Body of pancreas (tissue), 4 donors: ENCODE measurements around the gene PRC1.
"Not testable (repeated sequence)": the region's sequence is repeated elsewhere in the genome, so short reads cannot be mapped to it uniquely, and the experiment has no call there.

Experiments
- POLR2A ChIP-seq, 3 donors: fragments of 450-650 bp; IDR thresholded peaks; one replicate each; pipeline ENCODE4 v1.6.1; 2016; ENCODE audit warnings: antibody characterized with exemption in 3 of 3, mild to moderate bottlenecking in 2 of 3
- TF ChIP-seq, protein P1 (sequence below), 7 experiments: fragments of 450-650 bp in 4 of 7; fragments of 200-600 bp in 3 of 7; sonication (generic) in 3 of 7; IDR thresholded peaks; one replicate each; pipeline ENCODE4 v1.5.1; 2016 to 2019; ENCODE audit warnings: antibody characterized with exemption in 7 of 7

DNA sequence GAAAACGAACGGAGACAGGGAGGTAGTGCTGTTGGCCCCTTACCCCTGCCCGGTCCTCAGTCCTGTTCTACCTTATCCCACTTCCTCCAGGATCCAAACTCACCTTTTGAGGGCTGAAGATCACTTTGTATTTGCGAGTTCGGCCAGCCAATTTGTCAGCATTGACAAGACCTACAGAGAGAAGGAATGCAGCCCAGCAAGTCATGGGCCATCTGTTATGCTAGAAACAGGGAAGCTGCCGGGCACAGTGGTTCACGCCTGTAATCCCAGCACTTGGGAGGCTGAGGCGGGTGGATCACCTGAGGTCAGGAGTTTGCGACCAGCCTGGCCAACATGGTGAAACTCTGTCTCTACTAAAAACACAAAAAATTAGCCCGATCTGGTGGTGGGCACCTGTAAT is 19.4 kb upstream of the PRC1 start:
- TF ChIP-seq POLR2A (IDR thresholded peaks at IDR 0.05), result peak in 2 of 3 donors; percentile 25 to 38
- TF ChIP-seq, protein P1, sequence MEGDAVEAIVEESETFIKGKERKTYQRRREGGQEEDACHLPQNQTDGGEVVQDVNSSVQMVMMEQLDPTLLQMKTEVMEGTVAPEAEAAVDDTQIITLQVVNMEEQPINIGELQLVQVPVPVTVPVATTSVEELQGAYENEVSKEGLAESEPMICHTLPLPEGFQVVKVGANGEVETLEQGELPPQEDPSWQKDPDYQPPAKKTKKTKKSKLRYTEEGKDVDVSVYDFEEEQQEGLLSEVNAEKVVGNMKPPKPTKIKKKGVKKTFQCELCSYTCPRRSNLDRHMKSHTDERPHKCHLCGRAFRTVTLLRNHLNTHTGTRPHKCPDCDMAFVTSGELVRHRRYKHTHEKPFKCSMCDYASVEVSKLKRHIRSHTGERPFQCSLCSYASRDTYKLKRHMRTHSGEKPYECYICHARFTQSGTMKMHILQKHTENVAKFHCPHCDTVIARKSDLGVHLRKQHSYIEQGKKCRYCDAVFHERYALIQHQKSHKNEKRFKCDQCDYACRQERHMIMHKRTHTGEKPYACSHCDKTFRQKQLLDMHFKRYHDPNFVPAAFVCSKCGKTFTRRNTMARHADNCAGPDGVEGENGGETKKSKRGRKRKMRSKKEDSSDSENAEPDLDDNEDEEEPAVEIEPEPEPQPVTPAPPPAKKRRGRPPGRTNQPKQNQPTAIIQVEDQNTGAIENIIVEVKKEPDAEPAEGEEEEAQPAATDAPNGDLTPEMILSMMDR (IDR thresholded peaks at IDR 0.05), result not testable (repeated sequence)
